Stimulated activated naive CD8-positive, alpha-beta T cell treated with anti-CD3 and anti-CD28 coated beads, Interleukin-15, Interleukin-2, amounts not matched to agents 100 U/mL and 50 U/mL, for 24 hours (primary cell): ENCODE measurements around the gene DBT.

ENCODE experiments used
- ATAC-seq: fragments of 150-1000 bp; cut with Tn5 transposase; one replicate; pipeline ENCODE4 v1.10.0; 2021
- DNase-seq: peaks from one replicate; pipeline ENCODE4 v3.0.0; 2021

The DBT gene

GRCh38 chr1:100198596-100198995, 51.0 kb downstream of the DBT start:
- DNase-seq, result no peak

GRCh38 chr1:100188617-100189016, 61.0 kb downstream of the DBT start:
- no peak for ATAC-seq
- DNase-seq, result no peak

More at GRCh38 chr1:100198596-100198995, 51.0 kb downstream of the DBT start:
- no peak for ATAC-seq

GRCh38 chr1:100187912-100188311, 61.7 kb downstream of the DBT start:
- DNase-seq (no peak), ATAC-seq (no peak)

- DNase-seq, result no peak
- ATAC-seq, result peak; percentile 66
These were observed 65.1 kb downstream of the DBT start for GRCh38 chr1:100184536-100184935.

GRCh38 chr1:100183370-100183769, 66.3 kb downstream of the DBT start:
- DNase-seq, result no peak
- ATAC-seq, result no peak

GRCh38 chr1:100178091-100178490, 71.5 kb downstream of the DBT start, which contains the start of gene LRRC39:
TSS of gene LRRC39 (minus strand) at chr1:100178256. CDS start at chr1:100168516, 9,740 bp downstream.
- ATAC-seq (no peak), DNase-seq (no peak)

GRCh38 chr1:100177295-100178041, 72.2 kb downstream of the DBT start:
- ATAC-seq, result no peak
- no peak for DNase-seq

- DNase-seq (no peak), ATAC-seq (no peak)
These were observed 81.6 kb downstream of the DBT start for GRCh38 chr1:100168051-100168450.

GRCh38 chr1:100164702-100165101, 84.9 kb downstream of the DBT start:
- ATAC-seq (no peak), DNase-seq (no peak)

GRCh38 chr1:100164216-100164615, 85.4 kb downstream of the DBT start:
- ATAC-seq (no peak), DNase-seq (no peak)

GRCh38 chr1:100162881-100163280, 86.8 kb downstream of the DBT start:
- ATAC-seq (no peak), DNase-seq (no peak)

GRCh38 chr1:100152271-100152670, 97.4 kb downstream of the DBT start:
- DNase-seq (no peak), ATAC-seq (no peak)

- ATAC-seq, result no peak
- DNase-seq, result no peak
These were observed 98.0 kb downstream of the DBT start for GRCh38 chr1:100151679-100152078.

GRCh38 chr1:100147875-100148274, 101.8 kb downstream of the DBT start:
- DNase-seq (no peak), ATAC-seq (no peak)

- DNase-seq, result no peak
- ATAC-seq, result no peak
These were observed 102.7 kb downstream of the DBT start for GRCh38 chr1:100146958-100147357.

- DNase-seq, result no peak
- no peak for ATAC-seq
These were observed 104.5 kb downstream of the DBT start for GRCh38 chr1:100145116-100145515.

- ATAC-seq, result no peak
- DNase-seq, result no peak
These were observed 107.3 kb downstream of the DBT start for GRCh38 chr1:100142343-100142742.

- DNase-seq, result no peak
These were observed 108.4 kb downstream of the DBT start for GRCh38 chr1:100141192-100141591.

GRCh38 chr1:100137602-100138001, 112.0 kb downstream of the DBT start:
- DNase-seq, result no peak
- no peak for ATAC-seq

More at GRCh38 chr1:100141192-100141591, 108.4 kb downstream of the DBT start:
- no peak for ATAC-seq
